K562 (cell line): ENCODE data around the gene ITPKB. TPM values are rescaled to one million over a fixed set of nuclear protein-coding genes. Genes with fewer than 3 reads are reported as not detected.

Source experiments
- ATAC-seq: fragments of 200-7000 bp; cut with Tn5 transposase; 3 replicates; pipeline ENCODE4 v1.9.1; 2020; ENCODE audit warnings: moderate library complexity
- BruUV-seq: library from RNA; stranded (reverse); fragments of 400-500 nt; replicated peaks from 2 replicates; lab custom pipeline; 2021; lab: Mats Ljungman, UMichigan
- CTCF ChIA-PET: fragments of 300-600 bp; formaldehyde crosslinking; extraction: SDS; loops from one replicate; lab custom pipeline; 2021; ENCODE audit warnings: low intra/inter-chr PET ratio; lab: Yijun Ruan, JAX
- POLR2A ChIA-PET: fragments of 300-600, 350-650 bp; sonication (Branson Sonifier 250); formaldehyde crosslinking; extraction: SDS; loops from one replicate; lab custom pipeline; 2021; ENCODE audit warnings: antibody characterized with exemption, inconsistent platforms; lab: Yijun Ruan, JAX
- DNase-seq, 4 experiments: peaks; one replicate each; pipeline versions ENCODE4 v3.0.0 to v3.0.0-alpha.2; 2011 to 2018; ENCODE audit warnings: low spot score in 3 of 4, mixed read lengths in 3 of 4; ENCODE audit errors: extremely low read depth in 1 of 4
- FAIRE-seq: peaks from 2 replicates; lab custom pipeline; 2011; peaks lifted over from hg19 to GRCh38; lab: Jason Lieb, UNC
- H2AFZ ChIP-seq: 2 replicates; pipeline ENCODE4 v1.6.0; 2011; ENCODE audit warnings: low read depth, low read length, control low read depth, inconsistent platforms
- H3K27ac ChIP-seq: fragments of 200-600 bp; 3 replicates; pipeline ENCODE4 v1.8.0; 2011; ENCODE audit warnings: low read depth, mild to moderate bottlenecking, control low read depth, inconsistent platforms, low read length, moderate library complexity, mixed read lengths; ENCODE audit errors: extremely low read depth
- H3K27me3 ChIP-seq, 2 experiments: fragments of 300-600 bp in 1 of 2; 2 replicates in 1 of 2; 3 replicates in 1 of 2; pipeline versions ENCODE4 v1.6.0 to v1.8.0; 2011; ENCODE audit warnings: inconsistent platforms in 2 of 2, low read length in 2 of 2, mild to moderate bottlenecking in 1 of 2, mixed read lengths in 1 of 2, moderate library complexity in 1 of 2; ENCODE audit not compliant: control insufficient read depth in 2 of 2, insufficient read depth in 2 of 2
- H3K36me3 ChIP-seq: fragments of 300-600 bp; 3 replicates; pipeline ENCODE4 v1.8.0; 2011; ENCODE audit warnings: mild to moderate bottlenecking, low read length, inconsistent platforms; ENCODE audit not compliant: control insufficient read depth, insufficient read depth
- H3K4me1 ChIP-seq, 2 experiments: fragments of 200-600 bp in 1 of 2; replicated peaks in 1 of 2; 2 replicates in 1 of 2; 3 replicates in 1 of 2; pipeline versions ENCODE4 v1.5.1 to v1.8.0; 2011; ENCODE audit warnings: inconsistent platforms in 2 of 2, low read length in 2 of 2, mild to moderate bottlenecking in 1 of 2, mixed read lengths in 1 of 2, moderate library complexity in 1 of 2; ENCODE audit not compliant: control insufficient read depth in 2 of 2, insufficient read depth in 2 of 2
- H3K4me2 ChIP-seq: 2 replicates; pipeline ENCODE4 v1.6.1; 2011; ENCODE audit warnings: low read length, control low read depth, inconsistent platforms, mixed read lengths; ENCODE audit not compliant: insufficient read depth
- H3K4me3 ChIP-seq: fragments of 200-600 bp; sonication (generic), shearing (Covaris generic); 2 replicates; pipeline ENCODE4 v1.5.1; 2016; ENCODE audit warnings: control low read depth, inconsistent platforms
- H3K79me2 ChIP-seq: fragments of 200-600 bp; 3 replicates; pipeline ENCODE4 v1.8.0; 2011; ENCODE audit warnings: low read length, inconsistent platforms; ENCODE audit not compliant: control insufficient read depth, insufficient read depth
- H3K9ac ChIP-seq, 2 experiments: 2 replicates each; pipeline versions ENCODE4 v1.6.0 to v1.6.1; 2011; ENCODE audit warnings: low read depth in 2 of 2, low read length in 2 of 2, control low read depth in 1 of 2, inconsistent platforms in 1 of 2, mild to moderate bottlenecking in 1 of 2, mixed read lengths in 1 of 2; ENCODE audit not compliant: insufficient read depth in 1 of 2
- H3K9me1 ChIP-seq: one replicate; pipeline ENCODE4 v1.6.0; 2011; ENCODE audit warnings: inconsistent platforms, mild to moderate bottlenecking, low read length, moderate library complexity; ENCODE audit not compliant: control insufficient read depth, insufficient read depth
- H3K9me3 ChIP-seq: replicated peaks from 2 replicates; pipeline ENCODE4 v1.5.1; 2011; ENCODE audit warnings: low read depth, low read length, inconsistent platforms; ENCODE audit not compliant: control insufficient read depth, insufficient read depth
- H4K20me1 ChIP-seq: replicated peaks from 2 replicates; pipeline ENCODE4 v1.6.1; 2011; ENCODE audit warnings: low read length, inconsistent platforms, mixed read lengths; ENCODE audit not compliant: control insufficient read depth, insufficient read depth
- CGGBP1 ChIP-seq: fragments of 250-450 bp; sonication (Bioruptor Pico); IDR thresholded peaks from 2 replicates; pipeline ENCODE4 v1.9.0; 2021; ENCODE audit warnings: mild to moderate bottlenecking
- CHCHD3 ChIP-seq: fragments of 250-450 bp; sonication (Bioruptor Pico); IDR thresholded peaks from 2 replicates; pipeline ENCODE4 v2.1.2; 2022; ENCODE audit warnings: mild to moderate bottlenecking
- CREB3L1 ChIP-seq: fragments of 450-650 bp; IDR thresholded peaks from 2 replicates; pipeline ENCODE4 v1.6.1; 2014; ENCODE audit warnings: low read depth, mild to moderate bottlenecking, moderate library complexity, borderline replicate concordance
- CTCFL ChIP-seq: IDR thresholded peaks from 2 replicates; pipeline ENCODE4 v1.6.1; 2011; ENCODE audit warnings: borderline replicate concordance, low read depth, mild to moderate bottlenecking, moderate library complexity, low read length; ENCODE audit not compliant: insufficient read depth, poor library complexity, severe bottlenecking
- HSF4 ChIP-seq: fragments of 250-450 bp; sonication (Bioruptor Pico); IDR thresholded peaks from 2 replicates; pipeline ENCODE4 v2.1.2; 2022; ENCODE audit warnings: mild to moderate bottlenecking, moderate library complexity, borderline replicate concordance
- MYNN ChIP-seq, 2 experiments: sonication (generic); formaldehyde crosslinking in 1 of 2; IDR thresholded peaks; 2 replicates each; pipeline versions ENCODE4 v1.5.0 to v1.6.1; 2016 to 2020; ENCODE audit warnings: antibody characterized with exemption in 1 of 2, missing genetic modification reagents in 1 of 2
- NELFE ChIP-seq: IDR thresholded peaks from 2 replicates; pipeline ENCODE4 v1.6.1; 2011; ENCODE audit warnings: mild to moderate bottlenecking; ENCODE audit not compliant: insufficient read depth, insufficient read length
- NONO ChIP-seq, 2 experiments: fragments of 200-400 bp in 1 of 2; fragments of 450-650 bp in 1 of 2; formaldehyde crosslinking in 1 of 2; IDR thresholded peaks; 2 replicates each; pipeline ENCODE4 v1.6.1; 2017; ENCODE audit warnings: low read depth in 2 of 2, mild to moderate bottlenecking in 2 of 2, moderate library complexity in 2 of 2, low read length in 1 of 2
- SMAD1 ChIP-seq: fragments of 150-350 bp; IDR thresholded peaks from 2 replicates; pipeline ENCODE4 v1.6.1; 2014; ENCODE audit warnings: low read length, low read depth; ENCODE audit not compliant: partially characterized antibody
- SRSF3 ChIP-seq: fragments of 200-400 bp; formaldehyde crosslinking; IDR thresholded peaks from 2 replicates; pipeline ENCODE4 v1.6.1; 2016; ENCODE audit warnings: mild to moderate bottlenecking, low read length, moderate library complexity; ENCODE audit not compliant: insufficient read depth
- ZBTB2 ChIP-seq: fragments of 450-650 bp; IDR thresholded peaks from 2 replicates; pipeline ENCODE4 v1.6.1; 2016; ENCODE audit warnings: antibody characterized with exemption
- ZBTB8A ChIP-seq: fragments of 450-650 bp; IDR thresholded peaks from 2 replicates; pipeline ENCODE4 v1.6.1; 2018; ENCODE audit warnings: mild to moderate bottlenecking, moderate library complexity; ENCODE audit not compliant: partially characterized antibody
- ZC3H11A ChIP-seq: IDR thresholded peaks from 2 replicates; pipeline ENCODE4 v1.6.1; 2012; ENCODE audit warnings: low read depth, low read length, improper control_type of control experiment
- ZFP30 ChIP-seq: fragments of 250-450 bp; sonication (Bioruptor Pico); IDR thresholded peaks from 2 replicates; pipeline ENCODE4 v1.8.0; 2022; ENCODE audit warnings: moderate library complexity, mild to moderate bottlenecking, inconsistent platforms, borderline replicate concordance
- ZNF146 ChIP-seq: IDR thresholded peaks from one replicate; pipeline ENCODE4 v1.6.1; 2018; ENCODE audit warnings: missing compliant biosample characterization; ENCODE audit not compliant: unreplicated experiment
- ZNF830 ChIP-seq: fragments of 250-450 bp; sonication (Bioruptor Pico); IDR thresholded peaks from 2 replicates; pipeline ENCODE4 v1.5.0; 2021; ENCODE audit warnings: mild to moderate bottlenecking
- WGBS: fragments of 100-300 bp; shearing (Covaris generic); methylation state at CpG from one replicate; pipeline ENCODE4 v1.1.6; 2016; ENCODE audit warnings: low coverage, mixed read lengths; ENCODE audit not compliant: insufficient coverage; ENCODE audit errors: missing lambda C conversion rate; 5-methylcytosine and 5-hydroxymethylcytosine counted together
- in situ Hi-C: fragments of 300-500 bp; cut with MboI; formaldehyde crosslinking; loops from 4 replicates; pipeline ENCODE4 v1.15.0; 2018; ENCODE audit warnings: inconsistent platforms, mixed read lengths
- intact Hi-C: fragments of 100-400 bp; cut with micrococcal nuclease; formaldehyde crosslinking; loops from 2 replicates; pipeline ENCODE4 v1.14.2; 2022
- polyA plus RNA-seq, 8 experiments: library from polyadenylated mRNA; depleted of rRNA in 4 of 8; stranded (reverse) in 5 of 8; unstranded in 3 of 8; fragments of >200 nt; fragmentation: Nextera tagmentation in 2 of 8; fragmentation: Illumina TruSeq in 1 of 8; extraction: Ambion mirVana in 2 of 8; extraction: Trizol in 1 of 8; gene quantifications; 2 replicates each; pipeline versions ENCODE4 v1.2.1 to v1.2.3, GENCODE V29; 2011 to 2014; ENCODE audit warnings: inconsistent platforms in 1 of 8, missing spikeins in 1 of 8
- total RNA-seq, 7 experiments: library from RNA; depleted of rRNA in 6 of 7; stranded (reverse); fragments of >200 nt in 6 of 7; fragmentation: Illumina TruSeq in 2 of 7; extraction: Trizol in 2 of 7; gene quantifications; 2 replicates each; pipeline versions ENCODE4 v1.2.1 to v1.2.3, GENCODE V29; 2011 to 2021; ENCODE audit warnings: low replicate concordance in 1 of 7

Gene ITPKB
- total and polyA plus RNA-seq, 9 of the 15 experiments (the other 6 are each of a cell fraction or from before 2014, with no cell fraction given), result 0.01 to 0.22 TPM; not detected in 7

GRCh38 chr1:226716577-226716976 lies 22.5 kb downstream of the ITPKB start:
- ChIA-PET POLR2A (no interaction called here), CTCF (no interaction called here)
- H3K79me2 ChIP-seq, result no peaks in the 10 kb centered on the region
- BruUV-seq, result no TSS peak
- no peak for ATAC-seq
- no peak for DNase-seq
- in situ Hi-C loops (no loop called here), intact Hi-C loops (no loop called here)
- TF ChIP-seq NONO (IDR thresholded peaks at IDR 0.05; ENCODE audit: low read depth in 2 of 2, low read length in 1 of 2) (no peak), CTCFL (no peak), ZFP30 (CRISPR knock-in tag) (no peak), HSF4 (CRISPR knock-in tag) (no peak), ZBTB8A (no peak), ZC3H11A (no peak), NELFE (no peak), ZBTB2 (no peak), CHCHD3 (CRISPR knock-in tag) (no peak), ZNF830 (CRISPR knock-in tag) (no peak), SRSF3 (no peak), SMAD1 (no peak), CREB3L1 (no peak), MYNN (IDR thresholded peaks at IDR 0.05) (no peak), MYNN (CRISPR knock-in tag; IDR thresholded peaks at IDR 0.05) (no peak), ZNF146 (no peak), CGGBP1 (no peak)
- no peak for FAIRE-seq
- peaks cover 55 to 72% of the 10 kb centered on the region in 2 experiments for H3K27me3 ChIP-seq
- H2AFZ ChIP-seq, result no peak overlapping the region
- 0 out of 5 replicates have a peak, but pooled peaks cover 0 to 4% of the 10 kb centered on the region in 2 experiments for H3K4me1 ChIP-seq
- H3K27ac ChIP-seq, result no peak overlapping the region
- H3K4me2 ChIP-seq, result no peak overlapping the region
- 0 out of 2 replicates have a peak, but pooled peaks cover 7% of the 10 kb centered on the region for H3K9me3 ChIP-seq
- no peaks in the 10 kb centered on the region for H4K20me1 ChIP-seq
- H3K36me3 ChIP-seq, result no peaks in the 10 kb centered on the region
- H3K9me1 ChIP-seq, result no peaks in the 10 kb centered on the region
- H3K9ac ChIP-seq, result no peak overlapping the region
- WGBS, result 4% methylated on average over 3 of the region's 3 CpGs
- H3K4me3 ChIP-seq, result no peak overlapping the region
